ENCODE measurements around the gene SH3GL1. TPM values are rescaled to one million over a fixed set of nuclear protein-coding genes. Genes with fewer than 3 reads are reported as not detected.

Gene SH3GL1
- total RNA-seq, 4 donors from 2014 or later: 48.2 to 67.7 (median 53.0) TPM

DNA sequence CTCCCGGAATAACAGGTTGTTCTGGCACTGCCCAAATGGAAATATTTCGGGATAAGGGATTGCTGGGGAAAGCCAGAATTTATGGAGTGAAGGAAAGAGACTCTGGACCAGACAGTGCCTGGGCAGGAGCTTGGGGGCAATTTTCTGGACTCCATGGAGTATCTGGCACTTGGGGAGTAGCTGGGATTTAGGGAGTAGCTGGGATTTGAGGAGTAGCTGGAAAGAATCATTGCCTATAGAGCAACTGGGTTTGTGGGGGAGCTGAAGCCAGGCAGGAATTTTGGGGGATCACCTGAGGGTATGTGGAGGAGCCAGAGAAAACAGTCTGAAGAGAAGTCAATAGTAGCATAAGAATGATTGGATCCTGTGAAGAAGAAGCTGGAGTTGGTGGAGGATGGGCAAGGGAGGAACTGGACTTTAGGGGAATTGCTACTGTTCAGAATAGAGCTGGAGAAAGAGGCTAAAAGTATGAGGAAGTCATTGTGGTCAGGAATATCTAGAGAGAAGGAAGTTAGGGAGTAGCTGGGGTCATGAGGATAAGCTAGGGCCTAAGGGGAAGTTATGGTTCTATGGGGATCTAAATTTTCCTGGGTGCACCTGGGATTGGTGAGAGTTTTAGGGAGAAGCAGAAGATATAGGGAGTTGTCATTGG, 81.2 kb downstream of the SH3GL1 start:
- Histone ChIP-seq H3K36me3 (no peaks in the 10 kb centered on the region), H3K27ac (no peak overlapping the region), H3K27me3 (peaks cover 28% of the 10 kb centered on the region), H3K9me3 (peaks cover 0 to 6% (median 0%) of the 10 kb centered on the region in 3 donors), H3K4me3 (no peak overlapping the region), H3K4me1 (no peaks in the 10 kb centered on the region)
- ATAC-seq: no peak
- 86 to 100% methylated on average over 1 of the region's 2 CpGs for WGBS, 2 donors (ENCODE audit: low coverage in 1 of 2)
- TF ChIP-seq, protein P1, sequence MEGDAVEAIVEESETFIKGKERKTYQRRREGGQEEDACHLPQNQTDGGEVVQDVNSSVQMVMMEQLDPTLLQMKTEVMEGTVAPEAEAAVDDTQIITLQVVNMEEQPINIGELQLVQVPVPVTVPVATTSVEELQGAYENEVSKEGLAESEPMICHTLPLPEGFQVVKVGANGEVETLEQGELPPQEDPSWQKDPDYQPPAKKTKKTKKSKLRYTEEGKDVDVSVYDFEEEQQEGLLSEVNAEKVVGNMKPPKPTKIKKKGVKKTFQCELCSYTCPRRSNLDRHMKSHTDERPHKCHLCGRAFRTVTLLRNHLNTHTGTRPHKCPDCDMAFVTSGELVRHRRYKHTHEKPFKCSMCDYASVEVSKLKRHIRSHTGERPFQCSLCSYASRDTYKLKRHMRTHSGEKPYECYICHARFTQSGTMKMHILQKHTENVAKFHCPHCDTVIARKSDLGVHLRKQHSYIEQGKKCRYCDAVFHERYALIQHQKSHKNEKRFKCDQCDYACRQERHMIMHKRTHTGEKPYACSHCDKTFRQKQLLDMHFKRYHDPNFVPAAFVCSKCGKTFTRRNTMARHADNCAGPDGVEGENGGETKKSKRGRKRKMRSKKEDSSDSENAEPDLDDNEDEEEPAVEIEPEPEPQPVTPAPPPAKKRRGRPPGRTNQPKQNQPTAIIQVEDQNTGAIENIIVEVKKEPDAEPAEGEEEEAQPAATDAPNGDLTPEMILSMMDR (IDR thresholded peaks at IDR 0.05): no peak
- no peak for TF ChIP-seq POLR2AphosphoS5 (IDR thresholded peaks at IDR 0.05)
- TF ChIP-seq EP300 (IDR thresholded peaks at IDR 0.05): no peak
- TF ChIP-seq POLR2A (IDR thresholded peaks at IDR 0.05): no peak

DNA sequence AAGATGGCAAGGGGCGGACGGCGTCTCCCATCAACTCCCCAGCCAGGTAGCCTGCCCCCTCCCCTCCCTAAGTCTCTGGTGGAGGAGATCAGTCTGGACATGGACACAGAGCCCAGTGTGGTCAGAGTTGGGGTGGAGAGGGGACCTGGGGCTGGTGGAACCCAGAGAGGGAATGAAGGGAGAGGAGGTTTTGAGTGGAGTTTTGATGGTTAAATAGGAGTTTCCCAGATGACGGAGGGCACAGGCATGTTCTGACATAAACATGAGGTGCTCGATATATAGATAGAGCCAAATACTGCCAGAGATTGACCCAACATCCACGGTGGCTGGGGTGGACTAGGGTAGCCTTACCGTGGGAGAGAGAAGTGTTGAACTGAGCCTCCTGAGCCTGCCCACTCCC, 81.9 kb downstream of the SH3GL1 start:
- Histone ChIP-seq H3K27me3 (peaks cover 28% of the 10 kb centered on the region), H3K36me3 (no peaks in the 10 kb centered on the region), H3K9me3 (peaks cover 0 to 6% (median 0%) of the 10 kb centered on the region in 3 donors), H3K4me3 (no peak overlapping the region), H3K4me1 (no peaks in the 10 kb centered on the region), H3K27ac (no peak overlapping the region)
- ATAC-seq: no peak
- WGBS, 2 donors (ENCODE audit: low coverage in 1 of 2): 72 to 89% methylated on average over 3 to 4 of the region's 7 CpGs
- TF ChIP-seq POLR2A (IDR thresholded peaks at IDR 0.05) (no peak), POLR2AphosphoS5 (IDR thresholded peaks at IDR 0.05) (no peak)
- TF ChIP-seq, protein P1 (IDR thresholded peaks at IDR 0.05): no peak

- TF ChIP-seq POLR2AphosphoS5 (IDR thresholded peaks at IDR 0.05) (no peak), POLR2A (IDR thresholded peaks at IDR 0.05) (no peak), EP300 (IDR thresholded peaks at IDR 0.05) (no peak)
- TF ChIP-seq, protein P1 (IDR thresholded peaks at IDR 0.05): no peak
- H3K27me3 ChIP-seq: peaks cover 28% of the 10 kb centered on the region
- H3K9me3 ChIP-seq: peaks cover 0 to under 1% (median 0%) of the 10 kb centered on the region in 3 donors
- H3K4me1 ChIP-seq: no peaks in the 10 kb centered on the region
- 63 to 80% methylated on average over 1 to 2 of the region's 9 CpGs for WGBS, 2 donors (ENCODE audit: low coverage in 1 of 2)
- H3K27ac ChIP-seq: no peak overlapping the region
- H3K36me3 ChIP-seq: no peaks in the 10 kb centered on the region
- no peak for ATAC-seq
- no peak overlapping the region for H3K4me3 ChIP-seq
Measured at GRCh38 chr19:4316956-4317355, 83.4 kb downstream of the SH3GL1 start.

GRCh38 chr19:4313847-4314490, 86.4 kb downstream of the SH3GL1 start:
- 28 to 43% methylated on average over 8 to 12 of the region's 12 CpGs for WGBS, 2 donors (ENCODE audit: low coverage in 1 of 2)
- H3K36me3 ChIP-seq: no peaks in the 10 kb centered on the region
- ATAC-seq: no peak
- H3K27me3 ChIP-seq: peaks cover 28% of the 10 kb centered on the region
- H3K4me1 ChIP-seq: no peaks in the 10 kb centered on the region
- TF ChIP-seq POLR2AphosphoS5 (IDR thresholded peaks at IDR 0.05): no peak
- H3K4me3 ChIP-seq: no peak overlapping the region
- H3K27ac ChIP-seq: no peak overlapping the region
- H3K9me3 ChIP-seq: no peaks in the 10 kb centered on the region

Small RNA genes within 50 kb of the gene (small RNA-seq; reads per million reads assigned to genes)
- 0 reads per million in 4 donors for gene MIR4746

Other genes with a start within 250 kb of the SH3GL1 start
- not detected for gene CREB3L3, start 246.9 kb downstream of the SH3GL1 start, total RNA-seq
- 10 to 100 TPM; 10.0 to 35.0 (median 27.1) TPM for gene SIRT6, start 218.0 kb downstream of the SH3GL1 start, total RNA-seq
- gene ANKRD24, start 217.9 kb downstream of the SH3GL1 start, total RNA-seq: 1 to 10 TPM in 3 of 4 donors, under 1 TPM in 1; 0.12 to 2.6 (median 1.2) TPM
- 1 to 10 TPM in 1 of 4 donors, under 1 TPM in 2, not detected in 1; 0.54 to 8.2 (median 0.96) TPM for gene EBI3, start 171.0 kb downstream of the SH3GL1 start, total RNA-seq
- 10 to 100 TPM; 20.0 to 24.6 (median 21.6) TPM for gene YJU2, start 153.5 kb downstream of the SH3GL1 start, total RNA-seq
- gene SHD, start 121.3 kb downstream of the SH3GL1 start, total RNA-seq: not detected
- gene TMIGD2, start 98.2 kb downstream of the SH3GL1 start, total RNA-seq: under 1 TPM in 2 of 4 donors, not detected in 2; 0.35 to 0.67 TPM
- gene FSD1, start 95.9 kb downstream of the SH3GL1 start, total RNA-seq: under 1 TPM in 1 of 4 donors, not detected in 3; 0.67 TPM
- gene STAP2, start 61.7 kb downstream of the SH3GL1 start, total RNA-seq: 1 to 10 TPM in 3 of 4 donors, not detected in 1; 1.4 to 5.6 (median 4.9) TPM
- 1 to 10 TPM; 4.7 to 7.5 (median 6.0) TPM for gene MPND, start 57.0 kb downstream of the SH3GL1 start, total RNA-seq
- 10 to 100 TPM in 1 of 4 donors, 1 to 10 TPM in 3; 2.4 to 11.9 (median 7.4) TPM for gene CHAF1A, start 2.1 kb upstream of the SH3GL1 start, total RNA-seq
- 100 to 1,000 TPM in 1 of 4 donors, 10 to 100 TPM in 3; 62.6 to 130 (median 80.6) TPM for gene UBXN6, start 57.2 kb upstream of the SH3GL1 start, total RNA-seq
- 10 to 100 TPM; 33.3 to 49.5 (median 36.2) TPM for gene HDGFL2, start 71.8 kb upstream of the SH3GL1 start, total RNA-seq
- 100 to 1,000 TPM in 1 of 4 donors, 10 to 100 TPM in 3; 66.0 to 145 (median 87.5) TPM for gene PLIN4, start 117.9 kb upstream of the SH3GL1 start, total RNA-seq
- gene PLIN5, start 134.7 kb upstream of the SH3GL1 start, total RNA-seq: 10 to 100 TPM in 2 of 4 donors, 1 to 10 TPM in 1, under 1 TPM in 1; 0.49 to 24.3 (median 11.2) TPM
- 1 to 10 TPM in 2 of 4 donors, not detected in 2; 2.1 to 8.5 TPM for gene LRG1, start 139.5 kb upstream of the SH3GL1 start, total RNA-seq
- 10 to 100 TPM in 1 of 4 donors, 1 to 10 TPM in 3; 2.0 to 12.4 (median 7.3) TPM for gene SEMA6B, start 159.1 kb upstream of the SH3GL1 start, total RNA-seq
- gene TNFAIP8L1, start 239.0 kb upstream of the SH3GL1 start, total RNA-seq: 10 to 100 TPM in 1 of 4 donors, 1 to 10 TPM in 3; 5.8 to 16.4 (median 7.0) TPM

Data from gastroesophageal sphincter (tissue), 4 donors.